Measurements from ENCODE around the gene KLF1.

DNA sequence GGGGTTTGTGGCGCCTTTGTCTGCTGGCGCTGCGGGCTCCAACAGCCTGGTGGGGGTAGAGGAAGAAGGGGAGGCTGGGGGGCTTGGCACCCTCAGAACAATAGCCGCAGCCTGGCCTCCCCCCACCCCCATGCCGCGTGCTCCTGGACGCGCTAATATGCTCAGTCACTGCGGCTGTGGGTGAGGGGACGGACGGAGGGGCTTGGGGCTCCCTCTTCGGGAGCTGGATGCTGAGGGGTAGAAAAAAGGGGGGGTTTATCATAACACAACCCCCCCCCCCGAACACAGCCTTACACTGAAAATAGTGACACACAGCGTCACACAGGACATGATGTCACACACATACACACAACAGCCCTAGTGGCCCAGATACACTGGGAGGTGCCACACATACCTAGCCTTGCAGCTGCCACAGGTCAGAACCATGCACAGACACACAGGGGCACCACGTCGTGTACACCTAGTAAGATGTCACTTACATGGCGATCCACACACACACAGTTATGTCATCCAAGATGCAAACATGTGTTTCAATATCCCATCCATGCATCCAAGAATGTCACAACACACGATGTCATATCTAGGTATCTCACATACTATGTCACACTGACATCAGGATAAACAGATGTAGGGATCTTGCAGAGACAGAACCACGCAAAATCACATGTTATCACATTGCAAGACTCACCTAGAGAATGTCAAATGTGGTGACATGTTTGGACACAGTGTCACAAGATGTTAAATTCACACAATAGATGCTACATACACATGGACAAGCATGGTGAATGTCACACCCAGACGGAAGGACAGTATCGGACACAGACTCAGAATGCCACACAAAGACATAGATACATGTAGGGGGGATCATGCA is 47.9 kb downstream of the KLF1 start:
- TF ChIP-seq YY1 (IDR thresholded peaks at IDR 0.05; ENCODE audit: extremely low read depth, insufficient replicate concordance, low read depth, low read length): no peak
- no peak for TF ChIP-seq RAD21 (IDR thresholded peaks at IDR 0.05; ENCODE audit: low read depth)
- TF ChIP-seq ZNF274 (IDR thresholded peaks at IDR 0.05; ENCODE audit: low read depth, low read length): no peak
- TF ChIP-seq, protein P1, sequence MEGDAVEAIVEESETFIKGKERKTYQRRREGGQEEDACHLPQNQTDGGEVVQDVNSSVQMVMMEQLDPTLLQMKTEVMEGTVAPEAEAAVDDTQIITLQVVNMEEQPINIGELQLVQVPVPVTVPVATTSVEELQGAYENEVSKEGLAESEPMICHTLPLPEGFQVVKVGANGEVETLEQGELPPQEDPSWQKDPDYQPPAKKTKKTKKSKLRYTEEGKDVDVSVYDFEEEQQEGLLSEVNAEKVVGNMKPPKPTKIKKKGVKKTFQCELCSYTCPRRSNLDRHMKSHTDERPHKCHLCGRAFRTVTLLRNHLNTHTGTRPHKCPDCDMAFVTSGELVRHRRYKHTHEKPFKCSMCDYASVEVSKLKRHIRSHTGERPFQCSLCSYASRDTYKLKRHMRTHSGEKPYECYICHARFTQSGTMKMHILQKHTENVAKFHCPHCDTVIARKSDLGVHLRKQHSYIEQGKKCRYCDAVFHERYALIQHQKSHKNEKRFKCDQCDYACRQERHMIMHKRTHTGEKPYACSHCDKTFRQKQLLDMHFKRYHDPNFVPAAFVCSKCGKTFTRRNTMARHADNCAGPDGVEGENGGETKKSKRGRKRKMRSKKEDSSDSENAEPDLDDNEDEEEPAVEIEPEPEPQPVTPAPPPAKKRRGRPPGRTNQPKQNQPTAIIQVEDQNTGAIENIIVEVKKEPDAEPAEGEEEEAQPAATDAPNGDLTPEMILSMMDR (IDR thresholded peaks at IDR 0.05 in 2 of 3, conservative IDR thresholded peaks at IDR 0.05 in 1 of 3; ENCODE audit: borderline replicate concordance in 1 of 3, insufficient read depth in 1 of 3, low read depth in 2 of 3, low read length in 2 of 3): no peak
- TF ChIP-seq EZH2phosphoT487 (IDR thresholded peaks at IDR 0.05; ENCODE audit: borderline replicate concordance): no peak
- TF ChIP-seq, protein P2, sequence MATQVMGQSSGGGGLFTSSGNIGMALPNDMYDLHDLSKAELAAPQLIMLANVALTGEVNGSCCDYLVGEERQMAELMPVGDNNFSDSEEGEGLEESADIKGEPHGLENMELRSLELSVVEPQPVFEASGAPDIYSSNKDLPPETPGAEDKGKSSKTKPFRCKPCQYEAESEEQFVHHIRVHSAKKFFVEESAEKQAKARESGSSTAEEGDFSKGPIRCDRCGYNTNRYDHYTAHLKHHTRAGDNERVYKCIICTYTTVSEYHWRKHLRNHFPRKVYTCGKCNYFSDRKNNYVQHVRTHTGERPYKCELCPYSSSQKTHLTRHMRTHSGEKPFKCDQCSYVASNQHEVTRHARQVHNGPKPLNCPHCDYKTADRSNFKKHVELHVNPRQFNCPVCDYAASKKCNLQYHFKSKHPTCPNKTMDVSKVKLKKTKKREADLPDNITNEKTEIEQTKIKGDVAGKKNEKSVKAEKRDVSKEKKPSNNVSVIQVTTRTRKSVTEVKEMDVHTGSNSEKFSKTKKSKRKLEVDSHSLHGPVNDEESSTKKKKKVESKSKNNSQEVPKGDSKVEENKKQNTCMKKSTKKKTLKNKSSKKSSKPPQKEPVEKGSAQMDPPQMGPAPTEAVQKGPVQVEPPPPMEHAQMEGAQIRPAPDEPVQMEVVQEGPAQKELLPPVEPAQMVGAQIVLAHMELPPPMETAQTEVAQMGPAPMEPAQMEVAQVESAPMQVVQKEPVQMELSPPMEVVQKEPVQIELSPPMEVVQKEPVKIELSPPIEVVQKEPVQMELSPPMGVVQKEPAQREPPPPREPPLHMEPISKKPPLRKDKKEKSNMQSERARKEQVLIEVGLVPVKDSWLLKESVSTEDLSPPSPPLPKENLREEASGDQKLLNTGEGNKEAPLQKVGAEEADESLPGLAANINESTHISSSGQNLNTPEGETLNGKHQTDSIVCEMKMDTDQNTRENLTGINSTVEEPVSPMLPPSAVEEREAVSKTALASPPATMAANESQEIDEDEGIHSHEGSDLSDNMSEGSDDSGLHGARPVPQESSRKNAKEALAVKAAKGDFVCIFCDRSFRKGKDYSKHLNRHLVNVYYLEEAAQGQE (IDR thresholded peaks at IDR 0.05; ENCODE audit: low read depth): no peak
- TF ChIP-seq, protein P3, sequence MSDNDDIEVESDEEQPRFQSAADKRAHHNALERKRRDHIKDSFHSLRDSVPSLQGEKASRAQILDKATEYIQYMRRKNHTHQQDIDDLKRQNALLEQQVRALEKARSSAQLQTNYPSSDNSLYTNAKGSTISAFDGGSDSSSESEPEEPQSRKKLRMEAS (IDR thresholded peaks at IDR 0.05): peak; percentile 45; the same call in 1 of the 2 replicates
- TF ChIP-seq EZH2 (IDR thresholded peaks at IDR 0.05): no peak
- no peak for TF ChIP-seq POLR2A (IDR thresholded peaks at IDR 0.05; ENCODE audit: borderline replicate concordance, extremely low read depth, insufficient read depth, insufficient read length)
- TF ChIP-seq EGR1 (IDR thresholded peaks at IDR 0.05; ENCODE audit: low read depth): no peak
- TF ChIP-seq TCF7L2 (IDR thresholded peaks at IDR 0.05; ENCODE audit: borderline replicate concordance, extremely low read depth, insufficient read depth, insufficient read length): no peak
- TF ChIP-seq SP1 (IDR thresholded peaks at IDR 0.05; ENCODE audit: low read depth): no peak
- no peak for TF ChIP-seq SRF (IDR thresholded peaks at IDR 0.05; ENCODE audit: low read depth)
